Erythroblast (primary cell): ENCODE measurements around the gene MIPOL1.

Source experiments
- GATA1 ChIP-seq: IDR thresholded peaks from 2 replicates; pipeline ENCODE4 v1.6.1; 2011; ENCODE audit warnings: low read depth, mild to moderate bottlenecking, control low read depth, low read length, moderate library complexity
- POLR2A ChIP-seq: IDR thresholded peaks from 2 replicates; pipeline ENCODE4 v1.6.1; 2011; ENCODE audit warnings: mild to moderate bottlenecking, low read length

DNA sequence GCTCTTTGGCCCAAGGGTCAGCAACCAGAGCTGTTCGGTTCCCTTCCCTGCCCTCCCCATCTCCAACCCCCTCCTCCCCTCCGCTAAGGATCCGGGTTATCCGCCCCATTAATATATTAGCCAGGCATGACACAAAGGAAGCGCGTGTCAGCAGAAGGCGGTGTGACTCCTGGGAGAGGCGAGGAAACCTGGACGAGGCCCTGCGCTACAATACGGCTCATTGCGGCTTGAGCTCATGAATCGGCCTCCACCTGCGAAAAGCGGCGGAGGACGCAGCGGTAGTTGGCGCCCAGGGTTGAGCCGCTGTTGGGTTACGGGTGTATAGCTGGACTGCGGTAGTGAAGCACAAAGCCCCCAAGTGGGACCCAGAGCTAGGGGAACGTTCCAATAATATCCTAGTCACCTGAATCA lies 387.4 kb downstream of the MIPOL1 start:
- TF ChIP-seq POLR2A (no peak), GATA1 (no peak)
